ENCODE data around the gene NAP1L4.

Gene NAP1L4

DNA sequence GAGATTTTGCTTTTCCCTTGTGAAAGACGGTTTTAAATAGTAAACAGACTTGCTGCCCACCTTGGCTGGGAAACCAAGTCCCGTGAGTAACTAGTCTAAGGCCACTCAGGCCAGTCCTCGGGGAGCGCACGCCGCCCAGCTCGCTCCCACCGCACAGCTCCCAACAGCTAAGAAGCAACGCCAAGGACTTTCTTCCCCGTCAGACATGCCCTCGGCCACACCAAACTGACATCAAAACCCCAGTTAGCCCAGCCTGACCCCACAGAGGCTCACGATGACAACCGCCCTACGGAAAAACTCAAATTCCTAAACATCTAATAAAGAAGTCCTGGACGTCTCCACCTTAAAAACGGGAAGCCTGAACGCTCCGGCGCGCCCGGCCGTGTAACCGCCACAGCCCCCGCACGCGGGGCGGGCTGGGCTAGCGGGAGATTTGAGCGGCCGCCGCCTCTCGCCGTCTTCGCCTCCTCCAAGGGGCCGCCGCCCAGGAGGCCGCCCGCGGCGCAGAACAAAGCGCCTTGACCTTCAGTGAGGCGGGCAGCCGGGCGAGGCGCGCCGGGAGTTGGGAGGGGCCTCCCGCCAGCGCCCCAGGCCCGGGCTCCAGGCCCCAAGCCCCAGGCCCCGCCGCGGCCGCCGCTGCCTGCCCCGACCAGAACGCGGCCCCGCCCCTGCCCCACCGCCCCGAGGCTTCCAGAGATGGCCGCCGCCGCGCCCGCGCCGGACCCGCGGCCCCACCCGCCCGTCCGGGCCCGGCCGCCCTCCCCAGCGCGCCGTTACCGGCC is 486 bp downstream of the NAP1L4 start:
- no peak for DNase-seq

DNA sequence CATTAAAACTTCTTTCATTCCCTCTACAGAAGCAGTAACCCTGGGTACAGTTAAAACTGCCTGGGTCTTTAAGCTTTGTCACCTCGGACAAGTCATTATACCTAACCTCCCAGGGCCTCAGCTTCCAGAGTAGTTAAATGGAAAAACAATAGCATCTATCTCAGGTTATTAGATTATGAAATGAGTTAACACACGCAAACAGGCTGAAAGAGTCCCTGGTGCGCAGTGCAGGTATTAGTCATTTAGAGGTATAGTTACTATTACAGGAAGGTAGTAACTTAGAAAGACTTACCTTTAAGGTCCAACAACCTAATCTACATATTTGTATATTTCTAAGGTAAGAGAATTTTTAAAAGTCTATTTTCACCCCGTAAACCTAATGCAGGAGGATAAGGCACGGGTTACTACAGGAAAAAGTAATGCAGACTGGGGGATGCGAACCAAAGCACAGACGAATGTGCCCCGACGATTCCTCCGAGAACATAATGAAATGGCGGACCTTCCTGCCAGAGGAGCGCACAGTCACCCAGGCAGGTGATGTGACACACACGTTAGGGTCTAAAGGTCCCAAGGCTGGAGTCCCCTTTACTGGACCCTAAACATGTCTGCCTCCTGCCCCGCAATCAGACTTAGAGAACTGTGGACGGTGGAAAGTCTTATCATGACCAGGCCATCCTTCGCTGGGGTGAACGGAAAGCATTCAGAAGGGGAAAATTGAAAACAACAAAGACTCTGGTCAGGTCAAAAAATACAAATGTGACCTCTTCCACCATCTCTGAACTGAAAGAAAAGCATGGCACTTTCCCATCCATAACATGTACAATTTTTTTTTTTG is 1.3 kb downstream of the NAP1L4 start:
- DNase-seq = no peak

DNA sequence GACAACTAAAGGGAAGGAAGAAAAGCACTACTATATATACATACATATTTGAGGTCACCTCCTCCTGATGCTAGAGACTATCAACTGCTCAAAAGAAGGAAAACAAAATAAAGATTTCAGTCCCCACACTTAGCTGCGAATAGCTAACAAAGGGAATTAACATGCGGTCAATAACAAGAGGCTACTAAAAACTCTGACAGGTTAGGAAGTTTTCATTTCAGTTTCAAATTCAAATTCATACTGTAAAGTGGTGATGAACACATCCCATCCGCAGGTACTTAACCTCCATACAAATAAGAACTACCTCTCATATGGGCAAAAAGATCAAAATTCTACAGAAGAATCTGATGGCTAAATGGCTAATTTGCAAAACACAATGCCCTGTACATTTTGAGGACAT is 2.6 kb downstream of the NAP1L4 start:
- DNase-seq = no peak

DNA sequence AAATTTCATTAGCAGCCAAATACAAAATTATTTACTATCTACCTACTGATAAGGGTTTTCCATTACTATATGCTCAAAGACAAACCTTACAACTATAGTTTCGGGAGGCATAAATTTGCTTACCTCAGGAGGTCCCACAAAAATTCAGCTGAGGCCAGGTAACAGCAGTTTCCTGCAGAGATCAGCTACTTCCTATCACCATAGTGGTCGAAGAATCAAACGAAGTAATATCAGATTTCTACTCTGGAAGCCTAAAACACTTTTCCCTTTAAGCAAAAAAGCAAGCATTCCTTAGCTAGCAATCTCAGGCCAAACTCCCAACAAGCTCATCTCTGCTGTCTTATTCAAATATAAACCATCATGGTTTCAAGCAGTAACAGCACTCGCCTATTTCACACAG is 3.1 kb downstream of the NAP1L4 start:
- DNase-seq = no peak

DNA sequence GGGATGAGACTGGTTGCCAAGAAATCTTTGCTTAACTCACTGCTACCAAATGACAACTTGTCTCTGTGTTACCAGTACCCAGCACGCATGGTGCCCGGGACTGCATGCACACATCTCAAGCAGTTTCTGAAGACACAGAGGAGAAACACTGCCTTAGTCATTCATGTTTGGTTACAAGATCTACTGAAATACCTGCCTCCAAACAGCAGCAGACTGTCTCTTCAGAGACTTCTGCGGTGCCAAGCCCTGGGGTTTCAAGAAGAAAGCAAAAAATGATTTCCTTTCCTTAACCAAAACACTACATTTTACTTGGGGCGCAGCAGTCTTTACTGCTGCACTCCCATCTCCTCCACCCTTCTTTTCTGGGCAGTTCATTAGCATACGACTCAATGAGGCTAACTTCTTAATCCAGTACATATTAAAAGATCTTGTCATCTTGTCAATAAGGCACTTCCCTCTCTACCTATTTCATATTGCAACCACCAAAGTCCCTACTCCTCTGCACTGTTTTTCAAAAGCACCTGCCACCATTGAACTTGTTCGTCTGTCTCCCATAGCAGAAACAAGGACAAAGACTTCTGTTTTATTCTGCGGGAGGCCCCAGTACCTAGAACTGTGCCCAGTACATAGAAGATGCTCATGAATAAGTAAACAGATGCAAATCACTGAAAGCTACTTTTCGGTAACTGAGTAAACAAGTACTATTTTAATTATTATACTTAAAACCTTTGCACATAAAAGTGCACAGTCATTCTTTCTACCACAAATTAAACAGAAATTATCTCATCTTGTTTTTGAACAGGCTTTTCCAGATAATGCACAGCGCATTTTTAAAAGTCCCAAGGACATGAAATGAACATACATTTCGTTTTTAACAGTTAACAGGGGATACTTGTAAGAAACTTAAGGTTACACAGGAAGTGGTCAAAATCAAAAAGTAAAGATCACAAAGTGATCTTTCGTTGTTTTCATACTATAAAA is 4.0 kb downstream of the NAP1L4 start:
- DNase-seq = no peak

DNA sequence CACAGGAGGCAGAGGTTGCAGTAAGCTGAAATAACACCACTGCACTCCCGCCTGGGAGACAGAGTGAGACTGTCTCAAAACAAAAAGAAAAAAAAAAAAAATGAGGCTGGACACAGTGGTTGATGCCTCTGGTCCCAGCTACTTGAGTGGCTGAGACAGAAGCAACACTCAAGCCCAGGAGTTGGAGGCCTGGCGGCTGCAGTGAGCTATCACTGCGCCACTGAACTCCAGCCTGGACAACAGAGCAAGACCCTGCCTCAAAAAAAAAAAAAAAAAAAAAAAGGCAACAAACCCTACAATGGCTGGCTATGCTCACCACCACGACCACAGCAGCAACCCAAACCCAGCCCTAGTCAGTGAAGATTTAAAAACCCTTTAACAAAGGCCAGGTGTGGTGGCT is 8.2 kb downstream of the NAP1L4 start:
- DNase-seq = no peak

DNA sequence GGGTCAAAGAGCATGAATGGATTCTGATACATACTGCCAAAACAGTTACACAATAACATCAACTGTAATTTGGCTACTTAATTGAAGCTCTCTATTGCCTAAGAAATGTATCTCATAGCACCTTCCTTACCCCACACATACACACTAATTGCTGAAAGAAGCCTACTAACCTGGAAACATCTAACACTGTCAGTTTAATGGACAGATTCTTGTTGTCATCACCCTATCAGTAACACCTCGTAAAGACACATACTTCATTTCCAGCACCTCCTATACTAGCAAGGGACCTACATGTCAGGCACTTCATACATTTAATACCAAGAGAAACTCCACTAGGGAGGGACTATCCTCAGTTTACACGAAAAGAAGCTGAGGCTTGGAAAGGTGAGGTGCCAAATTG is 9.9 kb downstream of the NAP1L4 start:
- DNase-seq = no peak

DNA sequence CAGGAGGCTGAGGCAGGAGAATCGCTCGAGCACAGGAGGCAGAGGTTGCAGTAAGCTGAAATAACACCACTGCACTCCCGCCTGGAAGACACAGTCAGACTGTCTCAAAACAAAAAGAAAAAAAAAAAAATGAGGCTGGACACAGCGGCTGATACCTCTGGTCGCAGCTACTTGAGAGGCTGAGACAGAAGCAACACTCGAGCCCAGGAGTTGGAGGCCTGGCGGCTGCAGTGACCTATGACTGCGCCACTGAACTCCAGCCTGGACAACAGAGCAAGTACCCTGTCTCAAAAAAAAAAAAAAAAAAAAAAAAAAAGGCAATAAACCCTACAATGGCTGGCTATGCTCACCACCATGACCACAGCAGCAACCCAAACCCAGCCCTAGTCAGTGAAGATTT is 11.0 kb downstream of the NAP1L4 start:
- no peak for DNase-seq

DNA sequence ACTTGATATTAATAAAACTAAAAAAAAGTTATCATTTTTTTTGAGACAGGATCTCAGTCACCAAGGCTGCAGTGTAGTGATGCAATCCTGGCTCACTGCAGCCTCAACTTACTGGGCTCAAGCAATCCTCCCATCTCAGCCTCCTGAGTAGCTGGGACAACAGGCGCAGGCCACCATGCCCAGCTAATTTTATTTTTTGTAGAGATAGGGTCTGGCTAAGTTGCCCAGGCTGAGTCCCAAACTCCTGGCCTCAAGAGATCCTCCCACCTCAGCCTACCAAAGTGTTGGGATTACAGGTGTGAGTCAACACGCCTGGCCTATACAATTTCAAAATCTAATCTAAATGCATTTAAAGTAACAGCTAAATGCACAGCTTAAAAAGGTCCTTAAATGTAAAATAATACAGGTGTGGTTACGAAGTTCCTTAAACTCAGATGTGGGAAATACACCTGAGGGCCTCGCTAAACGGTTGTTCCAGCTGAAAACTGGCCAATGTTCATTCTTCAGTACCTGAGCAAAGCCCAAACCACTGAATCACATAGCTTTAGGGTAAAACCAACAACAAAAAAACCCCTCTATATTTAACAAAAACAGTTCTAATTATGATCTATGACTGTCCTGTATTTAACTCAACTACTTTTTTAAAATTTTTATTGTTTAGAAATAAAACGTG is 11.8 kb downstream of the NAP1L4 start:
- no peak for DNase-seq

DNA sequence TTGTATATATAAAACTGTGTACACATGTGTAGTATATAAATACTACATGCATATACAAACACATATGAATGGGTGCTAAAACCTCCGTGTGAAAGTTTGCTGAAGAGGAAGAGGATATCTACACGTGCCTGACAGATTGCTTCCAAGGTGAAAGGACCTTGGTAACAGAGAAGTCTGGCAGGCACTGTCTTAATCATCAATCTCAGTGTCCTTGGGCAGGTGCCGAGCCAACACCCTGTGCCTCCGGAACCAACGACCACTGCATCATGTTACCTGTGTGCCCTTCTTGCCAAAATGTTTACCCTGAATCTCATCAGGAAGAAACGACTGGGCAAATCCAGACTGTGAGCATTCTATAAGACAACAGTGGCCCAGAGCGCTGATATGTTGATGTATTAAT is 15.0 kb downstream of the NAP1L4 start:
- no peak for DNase-seq

DNA sequence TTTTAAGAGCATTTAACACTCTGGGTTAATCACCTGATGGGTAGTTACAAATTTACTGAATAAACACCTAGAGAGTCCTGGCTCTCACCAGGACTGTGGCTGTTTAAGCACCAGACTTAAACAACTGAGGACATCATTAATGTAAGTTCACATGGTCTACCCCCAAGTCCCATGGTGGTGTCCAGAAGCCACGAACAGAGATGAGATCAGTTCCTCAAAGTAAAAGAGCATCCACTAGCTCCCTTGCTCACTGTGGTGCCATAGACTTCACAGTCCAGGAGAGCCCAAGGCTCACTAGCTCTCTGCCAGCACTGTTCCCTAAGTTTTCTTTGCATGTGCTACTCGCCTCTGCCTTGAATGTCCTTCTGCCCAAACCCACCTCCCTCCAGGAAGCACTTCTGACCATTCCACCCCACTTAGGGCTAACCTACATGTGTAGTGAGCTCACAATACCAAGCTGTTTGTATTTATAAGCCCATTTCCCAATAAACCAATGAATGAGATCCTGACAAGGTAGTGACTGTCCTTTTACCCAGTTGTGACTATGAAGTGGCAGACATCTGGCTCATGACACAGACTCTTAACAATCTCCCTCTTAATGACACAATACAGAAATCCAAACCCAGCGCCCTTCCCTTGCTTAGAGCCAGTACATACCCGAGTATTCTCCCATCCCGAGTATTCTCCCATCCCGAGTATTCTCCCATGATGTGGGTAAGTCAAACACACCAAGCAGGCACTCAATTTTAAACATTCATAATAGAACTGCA is 15.7 kb downstream of the NAP1L4 start:
- no peak for DNase-seq

DNA sequence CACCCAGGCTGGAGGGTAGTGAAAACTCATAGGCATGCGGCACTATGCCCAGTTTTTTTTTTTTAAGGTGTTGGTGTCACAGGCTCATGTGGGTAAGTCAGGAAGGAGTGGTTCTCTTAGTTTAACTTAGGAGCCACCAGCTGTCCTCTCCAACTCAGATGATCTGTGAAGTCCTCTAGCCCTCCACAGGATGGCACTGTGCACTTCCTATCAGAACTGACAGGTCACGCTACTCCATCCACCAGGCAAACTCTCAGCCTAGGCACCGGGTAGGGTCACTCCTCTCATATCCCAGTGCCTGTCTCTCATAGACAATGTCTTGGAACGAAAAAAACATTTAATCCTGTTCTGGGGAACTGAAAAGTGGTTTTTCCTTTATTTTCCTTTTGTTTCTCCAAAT is 16.5 kb downstream of the NAP1L4 start:
- DNase-seq = peak; percentile 3

DNA sequence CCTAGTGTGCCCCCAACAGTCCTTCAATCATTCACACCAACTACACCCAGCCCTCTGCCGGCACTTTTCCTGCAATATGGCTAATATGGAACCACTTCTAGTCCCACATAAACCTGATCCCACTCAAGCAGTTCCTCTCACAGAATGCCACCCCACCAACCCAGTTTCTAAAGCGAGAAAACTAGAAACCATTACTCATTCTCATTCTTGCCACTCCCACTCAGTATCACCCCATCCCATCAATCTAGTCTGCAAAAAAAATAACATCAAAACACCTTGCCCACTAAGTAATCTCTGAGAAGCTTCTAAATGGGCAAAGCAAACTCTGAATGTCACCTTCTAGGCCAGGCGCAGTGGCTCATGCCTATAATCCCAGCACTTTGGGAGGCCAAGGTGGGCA is 17.9 kb downstream of the NAP1L4 start:
- no peak for DNase-seq

DNA sequence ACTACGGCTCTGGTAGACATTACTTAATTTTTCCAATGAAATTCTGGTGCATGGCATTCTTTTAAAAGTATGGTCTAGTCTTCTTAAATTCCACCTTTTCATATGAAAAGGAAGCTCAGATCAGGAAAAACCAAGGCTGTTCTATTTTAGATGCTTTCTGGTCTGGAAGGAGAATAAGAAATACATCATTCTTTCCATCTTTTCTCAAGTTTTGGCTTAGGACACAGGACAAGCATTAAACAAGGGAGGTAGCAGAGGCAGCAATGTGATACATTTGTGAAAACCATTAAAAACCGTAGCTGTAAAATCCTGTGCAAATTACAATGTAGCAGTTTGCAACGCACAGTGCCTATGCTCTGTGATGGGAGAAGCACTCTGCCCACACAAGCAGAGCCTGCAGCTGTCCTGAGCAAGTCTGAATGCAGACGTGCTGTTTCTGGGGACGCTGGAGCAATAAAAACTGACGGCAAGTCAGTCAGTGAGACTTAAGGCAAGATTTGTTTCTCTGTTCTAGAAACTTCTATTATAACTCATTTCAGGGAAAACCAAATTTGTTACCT is 23.7 kb downstream of the NAP1L4 start:
- DNase-seq = no peak

DNA sequence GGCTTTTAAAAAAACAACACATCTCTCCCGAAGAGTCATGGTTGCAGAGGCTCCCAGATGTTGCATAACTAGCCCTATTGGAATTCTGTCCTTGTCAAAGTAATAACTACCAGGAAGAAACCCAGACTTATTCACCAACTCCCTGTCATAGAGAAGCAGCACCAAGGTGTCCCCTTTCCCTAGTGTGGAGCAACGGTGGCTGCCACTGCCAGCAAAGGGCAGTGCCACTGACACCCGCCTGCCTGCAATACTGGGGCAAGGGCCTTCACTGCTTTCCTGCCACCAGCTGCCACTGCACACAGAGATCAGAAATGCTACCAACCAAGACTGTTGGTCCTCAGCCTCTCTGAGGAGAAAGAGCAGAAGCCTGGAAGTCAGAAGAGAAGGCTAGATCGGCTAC is 27.3 kb downstream of the NAP1L4 start:
- DNase-seq = no peak

DNA sequence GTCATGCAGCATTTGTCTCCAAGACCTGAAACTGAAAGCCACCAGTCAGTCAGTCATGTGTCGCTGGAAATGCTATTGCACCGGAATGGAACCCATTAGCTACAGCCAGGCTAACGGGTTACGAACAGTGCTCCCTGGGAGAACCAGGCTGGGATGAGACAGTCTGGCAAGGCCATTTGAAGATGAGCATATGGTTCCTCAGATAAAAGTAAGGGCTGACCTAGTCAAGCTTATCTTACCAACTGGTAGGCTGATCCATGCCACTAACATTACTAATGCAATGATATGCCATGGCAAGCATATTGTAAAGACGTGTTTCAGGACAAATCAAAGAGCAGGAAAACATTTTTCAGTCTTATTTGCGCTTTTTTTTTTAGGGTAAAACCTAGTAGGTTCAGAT is 28.4 kb downstream of the NAP1L4 start:
- DNase-seq = no peak

DNA sequence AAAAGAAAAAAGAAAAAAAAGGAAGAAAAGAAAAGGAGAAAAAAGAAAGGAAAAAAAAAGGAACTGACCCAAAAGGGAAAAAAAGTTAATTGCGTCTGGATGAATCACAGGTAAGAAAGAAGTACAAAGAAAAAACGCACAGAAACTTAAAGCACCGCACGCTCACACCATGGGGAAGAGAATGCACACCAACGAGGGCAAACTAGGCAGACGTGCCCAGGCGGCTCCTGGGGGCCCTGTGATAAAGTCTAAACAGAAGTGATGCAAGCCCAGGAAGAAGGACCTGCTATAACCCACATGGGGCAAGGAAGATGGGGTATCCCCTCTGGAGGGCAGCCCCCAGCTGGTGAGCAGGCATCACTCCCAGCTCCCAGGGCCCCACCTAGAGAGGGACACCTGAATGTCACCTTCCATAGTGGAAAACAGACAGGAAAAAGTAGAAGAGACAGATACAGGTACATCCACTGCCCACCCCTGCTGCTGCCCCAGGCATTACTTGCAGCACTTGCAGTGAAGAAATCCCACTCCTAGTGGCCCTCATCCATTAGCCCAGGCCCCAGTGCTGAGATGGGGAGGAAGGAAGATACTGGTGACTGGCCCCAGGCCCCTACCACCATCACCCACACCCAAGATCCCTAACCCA is 28.9 kb downstream of the NAP1L4 start:
- DNase-seq = no peak

DNA sequence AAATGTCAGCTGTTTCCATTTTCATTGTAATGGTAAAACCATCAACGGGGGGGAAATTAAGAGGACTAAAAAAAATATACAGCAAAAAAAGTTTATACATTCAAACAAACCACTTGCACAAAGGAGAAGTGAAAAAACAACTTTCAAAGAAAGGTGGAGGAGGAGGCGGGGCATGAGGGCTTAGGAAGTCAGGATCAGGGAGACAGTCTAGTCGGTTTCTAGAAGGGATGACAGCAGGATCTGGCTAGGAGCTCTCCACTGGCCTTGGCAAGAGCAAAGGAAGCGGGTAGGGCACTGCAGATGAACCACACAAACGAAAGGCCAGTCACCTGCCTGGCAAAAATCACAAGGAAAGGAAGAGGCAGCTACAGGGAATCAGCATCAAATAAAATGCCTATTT is 31.0 kb downstream of the NAP1L4 start:
- DNase-seq = no peak

DNA sequence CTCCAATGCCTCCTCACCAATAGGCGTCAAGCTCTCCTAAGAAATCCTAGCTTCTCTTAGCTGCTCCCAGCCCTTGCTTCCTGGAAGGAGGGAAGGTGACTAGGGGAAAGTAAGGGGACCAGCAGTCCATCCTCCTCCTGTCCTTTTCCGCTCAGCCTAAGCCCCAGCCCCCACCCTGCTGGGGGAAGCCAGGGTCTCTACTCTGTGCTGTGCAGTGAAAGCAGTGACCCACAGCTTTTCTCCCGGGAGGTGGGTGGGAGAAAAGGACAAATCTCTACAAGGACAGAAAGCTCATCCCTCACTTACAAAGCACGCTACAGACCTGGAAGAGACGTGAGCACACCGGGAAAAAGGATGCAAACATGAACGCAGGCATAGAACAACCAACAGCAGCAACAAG is 32.0 kb downstream of the NAP1L4 start:
- no peak for DNase-seq

DNA sequence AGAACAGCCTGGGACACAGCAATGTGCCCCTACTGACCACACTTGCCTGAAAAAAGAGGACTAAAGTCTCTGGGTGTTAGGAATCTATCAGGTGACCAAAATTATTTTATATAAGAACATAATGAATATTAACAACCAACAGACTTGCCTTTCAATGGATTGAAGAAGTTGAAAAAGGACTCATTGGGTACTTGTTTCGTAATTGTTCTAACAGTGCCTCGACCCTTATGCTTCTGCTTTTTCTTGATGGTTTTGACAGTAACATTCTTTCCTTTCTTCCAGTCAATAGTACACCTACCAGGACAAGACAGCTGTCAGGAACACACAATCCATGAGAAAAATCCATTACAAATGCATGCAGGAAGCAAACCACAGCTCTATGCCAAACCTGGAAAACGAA is 33.9 kb downstream of the NAP1L4 start:
- DNase-seq = no peak

DNA sequence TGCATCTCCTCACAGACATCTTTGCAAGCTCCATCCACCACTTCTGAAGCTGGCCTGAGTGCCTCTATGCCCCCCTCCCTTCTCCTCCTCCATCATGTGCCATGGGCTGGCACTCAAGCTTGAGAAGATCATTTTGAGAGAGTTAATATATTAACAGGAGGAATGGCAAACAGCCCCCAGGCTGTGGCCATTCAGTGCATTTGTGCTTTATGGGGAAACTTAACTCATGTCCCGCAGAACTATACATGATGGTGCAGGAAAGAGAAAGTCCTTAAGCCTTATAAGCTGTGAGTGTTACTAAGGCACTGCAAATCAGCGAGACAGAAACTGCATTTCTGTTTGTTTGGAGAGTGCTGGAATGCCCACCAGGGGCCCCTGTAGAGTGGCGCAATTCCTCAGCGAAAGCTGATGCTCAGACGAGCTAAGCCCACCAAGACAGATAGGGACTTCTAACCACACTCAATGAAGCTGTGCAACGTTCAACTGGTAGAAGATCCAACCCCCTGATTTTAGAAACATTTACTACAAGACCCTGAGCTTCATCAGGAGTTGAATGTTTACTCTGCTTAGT is 36.1 kb downstream of the NAP1L4 start:
- DNase-seq = no peak
